GM13977 (cell line): ENCODE results near the gene CCL13.

Experiments used
- DNase-seq: peaks from one replicate; pipeline ENCODE4 v3.0.0; 2012; ENCODE audit warnings: low spot score
- CTCF ChIP-seq: IDR thresholded peaks from 2 replicates; pipeline ENCODE4 v1.5.1; 2012; ENCODE audit warnings: mild to moderate bottlenecking, control low read depth; ENCODE audit not compliant: insufficient read depth; ENCODE audit errors: extremely low read depth, missing control alignments
- in situ Hi-C: fragments of 300-500 bp; cut with MboI; formaldehyde crosslinking; loops from one replicate; pipeline ENCODE4 v1.12.0; 2022; ENCODE audit warnings: low sequenced_read_pairs, low pct_unique_long_range_greater_than_20kb, mixed read lengths, inconsistent platforms; ENCODE audit not compliant: unreplicated experiment

CCL13 gene

GRCh38 chr17:34403006-34403405 is 46.7 kb downstream of the CCL13 start:
- no peak for DNase-seq
- TF ChIP-seq CTCF, result no peak
- in situ Hi-C loops, result loop anchor here (25.0 kb wide), 1 partner anchor 709 kb away; the partner anchor contains the start of genes FNDC8 and RAD51D

- no peak for DNase-seq
- in situ Hi-C loops, result loop anchor here (25.0 kb wide), 1 partner anchor 706 kb away; the partner anchor contains the start of genes FNDC8 and RAD51D
- no peak for TF ChIP-seq CTCF
Measured at GRCh38 chr17:34406226-34406625, 49.9 kb downstream of the CCL13 start.
